Gastrocnemius medialis (tissue), 4 donors: ENCODE data around the gene RPGR.

Experiments
- POLR2A ChIP-seq, 2 donors: fragments of 450-650 bp; IDR thresholded peaks; one replicate each; pipeline ENCODE4 v1.6.1; 2017; ENCODE audit warnings: antibody characterized with exemption in 2 of 2, mild to moderate bottlenecking in 2 of 2, moderate library complexity in 2 of 2
- TF ChIP-seq, protein P1 (sequence below), 5 experiments: fragments of 450-650 bp in 3 of 5; fragments of 200-600 bp in 2 of 5; sonication (generic) in 2 of 5; IDR thresholded peaks in 4 of 5; conservative IDR thresholded peaks in 1 of 5; 1 replicate in 4 of 5; 2 replicates in 1 of 5; pipeline ENCODE4 v1.5.1; 2016 to 2019; ENCODE audit warnings: antibody characterized with exemption in 5 of 5, mild to moderate bottlenecking in 3 of 5, moderate library complexity in 3 of 5

- TF ChIP-seq, protein P1, sequence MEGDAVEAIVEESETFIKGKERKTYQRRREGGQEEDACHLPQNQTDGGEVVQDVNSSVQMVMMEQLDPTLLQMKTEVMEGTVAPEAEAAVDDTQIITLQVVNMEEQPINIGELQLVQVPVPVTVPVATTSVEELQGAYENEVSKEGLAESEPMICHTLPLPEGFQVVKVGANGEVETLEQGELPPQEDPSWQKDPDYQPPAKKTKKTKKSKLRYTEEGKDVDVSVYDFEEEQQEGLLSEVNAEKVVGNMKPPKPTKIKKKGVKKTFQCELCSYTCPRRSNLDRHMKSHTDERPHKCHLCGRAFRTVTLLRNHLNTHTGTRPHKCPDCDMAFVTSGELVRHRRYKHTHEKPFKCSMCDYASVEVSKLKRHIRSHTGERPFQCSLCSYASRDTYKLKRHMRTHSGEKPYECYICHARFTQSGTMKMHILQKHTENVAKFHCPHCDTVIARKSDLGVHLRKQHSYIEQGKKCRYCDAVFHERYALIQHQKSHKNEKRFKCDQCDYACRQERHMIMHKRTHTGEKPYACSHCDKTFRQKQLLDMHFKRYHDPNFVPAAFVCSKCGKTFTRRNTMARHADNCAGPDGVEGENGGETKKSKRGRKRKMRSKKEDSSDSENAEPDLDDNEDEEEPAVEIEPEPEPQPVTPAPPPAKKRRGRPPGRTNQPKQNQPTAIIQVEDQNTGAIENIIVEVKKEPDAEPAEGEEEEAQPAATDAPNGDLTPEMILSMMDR (IDR thresholded peaks at IDR 0.05 in 4 of 5, conservative IDR thresholded peaks at IDR 0.05 in 1 of 5), result no peak
- no peak for TF ChIP-seq POLR2A (IDR thresholded peaks at IDR 0.05)
These were observed 25.1 kb upstream of the RPGR start, which contains the start of gene OTC for GRCh38 chrX:38352362-38352761.
